GM12892 (cell line): ENCODE results near the gene CSRP1.

ENCODE experiments used
- POLR2A ChIP-seq: IDR thresholded peaks from 2 replicates; pipeline ENCODE4 v1.6.1; 2011; ENCODE audit warnings: low read depth, low read length, control low read depth
- POLR2AphosphoS5 ChIP-seq: IDR thresholded peaks from 2 replicates; pipeline ENCODE4 v1.6.1; 2011; ENCODE audit warnings: low read depth, low read length, control low read depth
- TAF1 ChIP-seq: IDR thresholded peaks from 2 replicates; pipeline ENCODE4 v1.6.1; 2011; ENCODE audit warnings: low read depth, mild to moderate bottlenecking, control low read depth, low read length, borderline replicate concordance

DNA sequence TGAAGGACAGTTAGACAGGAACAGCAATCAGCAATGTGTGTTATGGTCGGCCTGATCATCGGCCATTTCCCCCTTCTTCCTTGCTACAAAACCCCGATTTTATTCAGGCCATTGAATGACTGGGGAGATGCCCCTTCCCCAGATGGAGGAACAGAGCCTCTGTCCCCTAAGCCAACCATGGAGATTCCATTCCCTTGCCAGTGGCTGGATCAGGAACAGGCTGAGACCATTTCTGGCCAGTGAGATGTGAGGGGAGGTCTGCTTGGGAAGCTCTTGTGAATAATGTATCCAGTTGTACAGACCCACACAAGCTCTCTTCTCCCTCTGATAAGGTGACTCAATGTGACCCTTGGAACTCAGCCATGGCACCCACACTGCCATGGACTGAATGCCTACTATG lies 7.7 kb downstream of the CSRP1 start:
- TF ChIP-seq POLR2A (no peak), POLR2AphosphoS5 (no peak), TAF1 (no peak)
